WTC11 (cell line): ENCODE results near the gene FAM53A. TPM values are rescaled to one million over a fixed set of nuclear protein-coding genes. Genes with fewer than 3 reads are reported as not detected.

ENCODE experiments used
- ATAC-seq: fragments of 200-7000 bp; cut with Tn5 transposase; 2 replicates; pipeline ENCODE4 v1.10.0; 2021; ENCODE audit warnings: mild to moderate bottlenecking, moderate library complexity
- CTCF ChIA-PET: fragments of 300-600 bp; sonication (Branson Sonifier 250); formaldehyde crosslinking; loops from one replicate; lab custom pipeline; 2021; ENCODE audit warnings: antibody characterized with exemption; lab: Charles Lee
- POLR2A ChIA-PET: fragments of 350-600 bp; sonication (Branson Sonifier 250); formaldehyde crosslinking; loops from one replicate; lab custom pipeline; 2021; ENCODE audit warnings: antibody characterized with exemption; lab: Charles Lee
- DNase-seq: peaks from one replicate; pipeline ENCODE4 v3.0.0; 2021; ENCODE audit warnings: low spot score
- H3K27ac Mint-ChIP-seq: 2 replicates; pipeline ENCODE4 v1.8.0; 2021; ENCODE audit warnings: mixed read lengths
- H3K27me3 Mint-ChIP-seq: 2 replicates; pipeline ENCODE4 v1.8.0; 2021; ENCODE audit warnings: low read depth, mild to moderate bottlenecking, moderate library complexity, mixed read lengths
- H3K36me3 Mint-ChIP-seq: 2 replicates; pipeline ENCODE4 v1.8.0; 2021; ENCODE audit warnings: mixed read lengths
- H3K4me1 Mint-ChIP-seq: 2 replicates; pipeline ENCODE4 v1.8.0; 2022; ENCODE audit warnings: mixed read lengths
- H3K4me3 Mint-ChIP-seq: 2 replicates; pipeline ENCODE4 v1.8.0; 2021; ENCODE audit warnings: mild to moderate bottlenecking, moderate library complexity, mixed read lengths
- H3K9me3 Mint-ChIP-seq: 2 replicates; pipeline ENCODE4 v1.8.0; 2021; ENCODE audit warnings: mixed read lengths
- AR ChIP-seq: fragments of 250-450 bp; sonication (Bioruptor Pico); IDR thresholded peaks from 2 replicates; pipeline ENCODE4 v1.9.0; 2021; ENCODE audit warnings: mild to moderate bottlenecking
- ESRRA ChIP-seq: sonication (generic); formaldehyde crosslinking; IDR thresholded peaks from 2 replicates; pipeline ENCODE4 v1.8.1; 2022; ENCODE audit warnings: mild to moderate bottlenecking, missing genetic modification reagents, borderline replicate concordance
- FOXK1 ChIP-seq: sonication (generic); formaldehyde crosslinking; IDR thresholded peaks from 2 replicates; pipeline ENCODE4 v1.8.0; 2022; ENCODE audit warnings: mild to moderate bottlenecking, moderate library complexity, missing genetic modification reagents
- GTF2I ChIP-seq: fragments of 250-450 bp; sonication (Bioruptor Pico); conservative IDR thresholded peaks from 2 replicates; pipeline ENCODE4 v1.4.0; 2021; ENCODE audit warnings: mild to moderate bottlenecking
- KAT7 ChIP-seq: sonication (generic); formaldehyde crosslinking; IDR thresholded peaks from 2 replicates; pipeline ENCODE4 v1.8.1; 2023; ENCODE audit warnings: missing genetic modification reagents, mild to moderate bottlenecking, borderline replicate concordance
- MXD4 ChIP-seq: fragments of 250-450 bp; sonication (Bioruptor Pico); IDR thresholded peaks from 2 replicates; pipeline ENCODE4 v1.8.0; 2021; ENCODE audit warnings: mild to moderate bottlenecking, moderate library complexity, borderline replicate concordance
- MYBL2 ChIP-seq: sonication (generic); formaldehyde crosslinking; IDR thresholded peaks from 2 replicates; pipeline ENCODE4 v1.8.1; 2023; ENCODE audit warnings: mild to moderate bottlenecking, moderate library complexity, missing genetic modification reagents
- RORB ChIP-seq: fragments of 250-450 bp; sonication (Bioruptor Pico); IDR thresholded peaks from 2 replicates; pipeline ENCODE4 v1.9.0; 2021; ENCODE audit warnings: mild to moderate bottlenecking
- SOX15 ChIP-seq: fragments of 250-450 bp; sonication (Bioruptor Pico); IDR thresholded peaks from 2 replicates; pipeline ENCODE4 v1.9.0; 2021; ENCODE audit warnings: mild to moderate bottlenecking
- TCF7 ChIP-seq: sonication (generic); formaldehyde crosslinking; IDR thresholded peaks from 2 replicates; pipeline ENCODE4 v1.8.0; 2022; ENCODE audit warnings: mild to moderate bottlenecking, low read depth, missing genetic modification reagents, moderate library complexity
- ZNF396 ChIP-seq: fragments of 250-450 bp; sonication (Bioruptor Pico); IDR thresholded peaks from 2 replicates; pipeline ENCODE4 v1.8.0; 2021; ENCODE audit warnings: mild to moderate bottlenecking, moderate library complexity, borderline replicate concordance
- ZNF423 ChIP-seq: fragments of 250-450 bp; sonication (Bioruptor Pico); IDR thresholded peaks from 2 replicates; pipeline ENCODE4 v2.1.2; 2022; ENCODE audit warnings: mild to moderate bottlenecking, moderate library complexity
- ZNF532 ChIP-seq: fragments of 250-450 bp; sonication (Bioruptor Pico); IDR thresholded peaks from 2 replicates; pipeline ENCODE4 v1.9.0; 2021; ENCODE audit warnings: mild to moderate bottlenecking, borderline replicate concordance
- total RNA-seq: library from RNA; stranded (reverse); gene quantifications from 3 replicates; pipeline ENCODE4 v1.2.3, GENCODE V29; 2021
- TF ChIP-seq, protein P1 (sequence below): fragments of 250-450 bp; sonication (Bioruptor Pico); IDR thresholded peaks from 2 replicates; pipeline ENCODE4 v1.9.0; 2021; ENCODE audit warnings: mild to moderate bottlenecking
- TF ChIP-seq, protein P2 (sequence below): sonication (generic); formaldehyde crosslinking; IDR thresholded peaks from 2 replicates; pipeline ENCODE4 v1.8.0; 2022; ENCODE audit warnings: mild to moderate bottlenecking, missing genetic modification reagents
- TF ChIP-seq, protein P3 (sequence below): fragments of 250-450 bp; sonication (Bioruptor Pico); conservative IDR thresholded peaks from 2 replicates; pipeline ENCODE4 v1.9.0; 2021; ENCODE audit warnings: mild to moderate bottlenecking
- TF ChIP-seq, protein P4 (sequence below): sonication (generic); formaldehyde crosslinking; IDR thresholded peaks from 2 replicates; pipeline ENCODE4 v1.8.1; 2023; ENCODE audit warnings: mild to moderate bottlenecking, missing genetic modification reagents
- TF ChIP-seq, protein P5 (sequence below): fragments of 250-450 bp; sonication (Bioruptor Pico); IDR thresholded peaks from 2 replicates; pipeline ENCODE4 v1.8.0; 2021; ENCODE audit warnings: mild to moderate bottlenecking
- TF ChIP-seq, protein P6 (sequence below): sonication (generic); formaldehyde crosslinking; IDR thresholded peaks from 2 replicates; pipeline ENCODE4 v1.8.0; 2022; ENCODE audit warnings: missing genetic modification reagents

The FAM53A gene
- total RNA-seq, 1 experiment from 2014 or later = 2.9 TPM

DNA sequence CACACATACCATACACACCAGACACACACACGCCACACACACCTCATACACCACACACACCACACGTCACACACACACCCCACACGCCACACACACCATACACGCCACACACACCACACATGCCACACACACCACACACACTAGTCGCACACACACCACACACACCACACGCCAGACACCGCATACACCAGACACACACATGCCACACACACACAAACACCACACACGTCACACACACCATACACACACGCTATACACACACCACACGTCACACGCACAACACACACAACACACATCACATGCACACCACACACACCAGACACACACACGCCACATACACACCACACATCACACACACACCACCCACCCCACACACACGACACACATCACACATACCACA, 32.0 kb downstream of the FAM53A start:
- Mint-ChIP-seq H3K36me3 (no peaks in the 10 kb centered on the region), H3K4me1 (no peaks in the 10 kb centered on the region), H3K27me3 (no peaks in the 10 kb centered on the region), H3K9me3 (no peaks in the 10 kb centered on the region), H3K4me3 (no peak overlapping the region), H3K27ac (no peak overlapping the region)
- ChIA-PET POLR2A (no interaction called here), CTCF (no interaction called here)
- no peak for ATAC-seq
- no peak for TF ChIP-seq ZNF423 (CRISPR knock-in tag)
- TF ChIP-seq, protein P1, sequence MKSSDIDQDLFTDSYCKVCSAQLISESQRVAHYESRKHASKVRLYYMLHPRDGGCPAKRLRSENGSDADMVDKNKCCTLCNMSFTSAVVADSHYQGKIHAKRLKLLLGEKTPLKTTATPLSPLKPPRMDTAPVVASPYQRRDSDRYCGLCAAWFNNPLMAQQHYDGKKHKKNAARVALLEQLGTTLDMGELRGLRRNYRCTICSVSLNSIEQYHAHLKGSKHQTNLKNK (CRISPR knock-in tag) = no peak
- TF ChIP-seq, protein P2, sequence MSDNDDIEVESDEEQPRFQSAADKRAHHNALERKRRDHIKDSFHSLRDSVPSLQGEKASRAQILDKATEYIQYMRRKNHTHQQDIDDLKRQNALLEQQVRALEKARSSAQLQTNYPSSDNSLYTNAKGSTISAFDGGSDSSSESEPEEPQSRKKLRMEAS (CRISPR knock-in tag) = no peak
- no peak for TF ChIP-seq FOXK1
- no peak for TF ChIP-seq RORB (CRISPR knock-in tag)
- TF ChIP-seq ZNF532 = no peak
- TF ChIP-seq GTF2I (CRISPR knock-in tag) = no peak
- TF ChIP-seq ESRRA (CRISPR knock-in tag) = no peak
- no peak for DNase-seq

DNA sequence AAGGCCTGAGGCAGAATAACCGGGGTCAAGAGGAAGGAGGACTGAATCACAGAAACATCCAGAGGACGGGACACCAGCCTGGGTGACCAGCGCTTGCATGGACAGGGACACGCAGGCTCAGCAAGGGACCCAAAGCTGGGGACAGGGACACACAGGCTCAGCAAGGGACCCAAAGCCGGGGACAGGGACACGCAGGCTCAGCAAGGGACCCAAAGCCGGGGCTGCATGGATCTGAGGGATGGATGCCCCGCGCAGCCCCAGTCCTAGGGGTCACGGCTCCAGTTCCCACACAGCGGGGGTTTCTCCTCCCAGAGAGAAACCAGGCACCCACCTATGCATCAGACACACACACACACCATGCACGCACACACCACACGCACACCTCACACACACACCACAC, 32.5 kb downstream of the FAM53A start:
- ATAC-seq = no peak
- H3K4me1 Mint-ChIP-seq = no peaks in the 10 kb centered on the region
- no peak for DNase-seq
- H3K27me3 Mint-ChIP-seq = no peaks in the 10 kb centered on the region
- ChIA-PET POLR2A (no interaction called here), CTCF (no interaction called here)
- H3K4me3 Mint-ChIP-seq = no peak overlapping the region
- no peaks in the 10 kb centered on the region for H3K9me3 Mint-ChIP-seq
- no peak overlapping the region for H3K27ac Mint-ChIP-seq
- no peaks in the 10 kb centered on the region for H3K36me3 Mint-ChIP-seq
- TF ChIP-seq, protein P3, sequence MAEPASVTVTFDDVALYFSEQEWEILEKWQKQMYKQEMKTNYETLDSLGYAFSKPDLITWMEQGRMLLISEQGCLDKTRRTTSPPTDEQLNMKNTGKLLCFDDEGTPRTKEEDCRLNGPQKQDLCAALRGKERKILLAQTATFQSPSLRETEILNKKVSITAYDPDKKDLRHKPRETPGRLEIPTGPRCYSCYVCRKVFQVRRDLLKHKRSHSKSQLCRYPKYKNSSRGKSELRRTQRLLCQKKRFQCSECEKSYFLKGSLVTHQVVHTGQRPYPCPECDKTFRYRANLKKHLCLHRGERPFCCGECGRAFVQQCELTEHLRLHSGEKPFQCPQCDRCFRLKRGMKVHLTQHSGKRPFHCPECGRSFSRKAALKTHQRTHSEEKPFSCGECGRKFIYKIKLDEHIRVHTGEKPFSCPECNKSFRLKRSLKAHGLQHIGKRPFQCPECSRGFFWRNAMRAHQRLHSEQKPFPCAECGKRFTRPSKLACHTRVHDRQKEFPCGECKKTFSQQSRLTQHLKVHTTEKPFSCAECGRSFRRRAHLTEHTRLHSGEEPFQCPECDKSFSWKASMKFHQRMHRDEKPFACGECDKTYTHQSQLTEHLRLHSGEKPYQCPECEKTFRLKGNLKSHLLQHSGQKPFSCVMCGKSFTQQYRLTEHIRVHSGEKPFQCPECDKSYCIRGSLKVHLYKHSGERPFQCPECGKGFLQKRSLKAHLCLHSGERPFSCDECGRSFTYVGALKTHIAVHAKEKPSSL (CRISPR knock-in tag) = no peak
- TF ChIP-seq ZNF423 (CRISPR knock-in tag) (no peak), SOX15 (no peak), RORB (CRISPR knock-in tag) (no peak), MYBL2 (no peak), MXD4 (no peak), TCF7 (no peak), AR (CRISPR knock-in tag) (no peak), ZNF396 (CRISPR knock-in tag) (no peak), KAT7 (no peak)
- TF ChIP-seq, protein P4, sequence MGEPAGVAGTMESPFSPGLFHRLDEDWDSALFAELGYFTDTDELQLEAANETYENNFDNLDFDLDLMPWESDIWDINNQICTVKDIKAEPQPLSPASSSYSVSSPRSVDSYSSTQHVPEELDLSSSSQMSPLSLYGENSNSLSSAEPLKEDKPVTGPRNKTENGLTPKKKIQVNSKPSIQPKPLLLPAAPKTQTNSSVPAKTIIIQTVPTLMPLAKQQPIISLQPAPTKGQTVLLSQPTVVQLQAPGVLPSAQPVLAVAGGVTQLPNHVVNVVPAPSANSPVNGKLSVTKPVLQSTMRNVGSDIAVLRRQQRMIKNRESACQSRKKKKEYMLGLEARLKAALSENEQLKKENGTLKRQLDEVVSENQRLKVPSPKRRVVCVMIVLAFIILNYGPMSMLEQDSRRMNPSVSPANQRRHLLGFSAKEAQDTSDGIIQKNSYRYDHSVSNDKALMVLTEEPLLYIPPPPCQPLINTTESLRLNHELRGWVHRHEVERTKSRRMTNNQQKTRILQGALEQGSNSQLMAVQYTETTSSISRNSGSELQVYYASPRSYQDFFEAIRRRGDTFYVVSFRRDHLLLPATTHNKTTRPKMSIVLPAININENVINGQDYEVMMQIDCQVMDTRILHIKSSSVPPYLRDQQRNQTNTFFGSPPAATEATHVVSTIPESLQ (CRISPR knock-in tag) = no peak
- TF ChIP-seq, protein P5, sequence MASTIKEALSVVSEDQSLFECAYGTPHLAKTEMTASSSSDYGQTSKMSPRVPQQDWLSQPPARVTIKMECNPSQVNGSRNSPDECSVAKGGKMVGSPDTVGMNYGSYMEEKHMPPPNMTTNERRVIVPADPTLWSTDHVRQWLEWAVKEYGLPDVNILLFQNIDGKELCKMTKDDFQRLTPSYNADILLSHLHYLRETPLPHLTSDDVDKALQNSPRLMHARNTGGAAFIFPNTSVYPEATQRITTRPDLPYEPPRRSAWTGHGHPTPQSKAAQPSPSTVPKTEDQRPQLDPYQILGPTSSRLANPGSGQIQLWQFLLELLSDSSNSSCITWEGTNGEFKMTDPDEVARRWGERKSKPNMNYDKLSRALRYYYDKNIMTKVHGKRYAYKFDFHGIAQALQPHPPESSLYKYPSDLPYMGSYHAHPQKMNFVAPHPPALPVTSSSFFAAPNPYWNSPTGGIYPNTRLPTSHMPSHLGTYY (CRISPR knock-in tag) = no peak
- TF ChIP-seq, protein P6, sequence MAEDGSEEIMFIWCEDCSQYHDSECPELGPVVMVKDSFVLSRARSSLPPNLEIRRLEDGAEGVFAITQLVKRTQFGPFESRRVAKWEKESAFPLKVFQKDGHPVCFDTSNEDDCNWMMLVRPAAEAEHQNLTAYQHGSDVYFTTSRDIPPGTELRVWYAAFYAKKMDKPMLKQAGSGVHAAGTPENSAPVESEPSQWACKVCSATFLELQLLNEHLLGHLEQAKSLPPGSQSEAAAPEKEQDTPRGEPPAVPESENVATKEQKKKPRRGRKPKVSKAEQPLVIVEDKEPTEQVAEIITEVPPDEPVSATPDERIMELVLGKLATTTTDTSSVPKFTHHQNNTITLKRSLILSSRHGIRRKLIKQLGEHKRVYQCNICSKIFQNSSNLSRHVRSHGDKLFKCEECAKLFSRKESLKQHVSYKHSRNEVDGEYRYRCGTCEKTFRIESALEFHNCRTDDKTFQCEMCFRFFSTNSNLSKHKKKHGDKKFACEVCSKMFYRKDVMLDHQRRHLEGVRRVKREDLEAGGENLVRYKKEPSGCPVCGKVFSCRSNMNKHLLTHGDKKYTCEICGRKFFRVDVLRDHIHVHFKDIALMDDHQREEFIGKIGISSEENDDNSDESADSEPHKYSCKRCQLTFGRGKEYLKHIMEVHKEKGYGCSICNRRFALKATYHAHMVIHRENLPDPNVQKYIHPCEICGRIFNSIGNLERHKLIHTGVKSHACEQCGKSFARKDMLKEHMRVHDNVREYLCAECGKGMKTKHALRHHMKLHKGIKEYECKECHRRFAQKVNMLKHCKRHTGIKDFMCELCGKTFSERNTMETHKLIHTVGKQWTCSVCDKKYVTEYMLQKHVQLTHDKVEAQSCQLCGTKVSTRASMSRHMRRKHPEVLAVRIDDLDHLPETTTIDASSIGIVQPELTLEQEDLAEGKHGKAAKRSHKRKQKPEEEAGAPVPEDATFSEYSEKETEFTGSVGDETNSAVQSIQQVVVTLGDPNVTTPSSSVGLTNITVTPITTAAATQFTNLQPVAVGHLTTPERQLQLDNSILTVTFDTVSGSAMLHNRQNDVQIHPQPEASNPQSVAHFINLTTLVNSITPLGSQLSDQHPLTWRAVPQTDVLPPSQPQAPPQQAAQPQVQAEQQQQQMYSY (CRISPR knock-in tag) = no peak
